ENCODE measurements around the gene DECR2.

GRCh38 chr16:460787-461186 is 59.1 kb downstream of the DECR2 start:
- TF ChIP-seq CTCF (tag by site-specific recombination; IDR thresholded peaks at IDR 0.05) (no peak), ZNF302 (tag by site-specific recombination; IDR thresholded peaks at IDR 0.05; ENCODE audit: low read depth) (no peak), ZNF362 (tag by site-specific recombination; IDR thresholded peaks at IDR 0.05) (no peak), ZBTB20 (tag by site-specific recombination; IDR thresholded peaks at IDR 0.05) (no peak), ZNF311 (tag by site-specific recombination; IDR thresholded peaks at IDR 0.05; ENCODE audit: borderline replicate concordance) (no peak), KLF1 (tag by site-specific recombination; IDR thresholded peaks at IDR 0.05) (no peak), ZBTB26 (tag by site-specific recombination; optimal IDR thresholded peaks at IDR 0.05) (no peak), KLF10 (tag by site-specific recombination; IDR thresholded peaks at IDR 0.05) (no peak), ZNF274 (IDR thresholded peaks at IDR 0.05; ENCODE audit: low read length) (no peak), ZNF274 (tag by site-specific recombination; IDR thresholded peaks at IDR 0.05; ENCODE audit: borderline replicate concordance) (no peak), BCL11B (tag by site-specific recombination; IDR thresholded peaks at IDR 0.05; ENCODE audit: low read depth) (no peak)
